Dedifferentiated amniotic fluid mesenchymal stem cell (primary cell): Measurements from ENCODE around the gene CUL2.
"Not testable (repeated sequence)": the region's sequence is repeated elsewhere in the genome, so short reads cannot be mapped to it uniquely, and the experiment has no call there.

ENCODE experiments used
- DNase-seq: peaks from one replicate; pipeline ENCODE4 v3.0.0-alpha.2; 2016; ENCODE audit errors: extremely low spot score

CUL2 gene

GRCh38 chr10:35019041-35020024 lies 70.8 kb downstream of the CUL2 start:
- DNase-seq, result no peak

DNA sequence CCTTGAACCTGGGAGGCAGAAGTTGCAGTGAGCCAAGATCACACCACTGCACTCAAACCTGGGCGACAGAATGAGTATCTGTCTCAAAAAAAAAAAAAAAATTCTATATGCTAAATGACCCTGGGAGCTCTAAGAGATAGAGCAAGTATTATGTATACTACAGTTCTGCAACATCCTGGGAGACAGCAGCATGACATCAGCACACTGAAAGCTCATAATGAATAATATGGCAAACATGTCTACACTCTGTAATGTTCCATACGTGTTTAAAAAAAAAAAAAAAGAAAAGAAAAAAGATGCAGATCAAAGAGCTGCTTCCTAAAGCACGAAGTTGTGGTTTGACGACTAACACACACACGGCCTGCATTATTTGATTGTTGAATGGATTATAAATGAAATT lies 72.5 kb downstream of the CUL2 start:
- no peak for DNase-seq

GRCh38 chr10:35015843-35016408 lies 74.2 kb downstream of the CUL2 start:
- no peak for DNase-seq

- no peak for DNase-seq
These were observed 77.4 kb downstream of the CUL2 start for GRCh38 chr10:35012781-35013180.

- DNase-seq, result no peak
These were observed 78.4 kb downstream of the CUL2 start for GRCh38 chr10:35011771-35012191.

DNA sequence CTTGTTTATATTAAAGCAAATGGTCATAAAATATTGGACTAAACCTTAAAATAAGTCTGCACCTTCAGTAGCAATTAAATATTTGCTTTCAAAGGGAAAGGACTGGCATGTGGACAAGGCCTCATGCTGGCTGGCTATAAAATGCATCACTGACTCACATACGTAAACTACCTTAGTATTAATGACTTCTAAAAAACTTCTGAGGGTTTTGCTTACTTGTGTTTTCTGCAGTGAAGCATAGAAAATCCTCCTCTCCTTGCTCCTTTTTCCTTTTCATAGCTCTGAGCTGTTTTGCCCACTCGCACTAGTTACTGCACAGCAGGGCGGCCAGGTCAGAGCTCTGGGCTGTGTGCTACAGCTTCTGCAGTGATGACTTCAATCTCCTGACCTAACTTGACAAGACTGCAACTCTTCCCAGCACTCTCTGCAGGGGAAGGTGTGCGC lies 82.3 kb downstream of the CUL2 start:
- no peak for DNase-seq

DNA sequence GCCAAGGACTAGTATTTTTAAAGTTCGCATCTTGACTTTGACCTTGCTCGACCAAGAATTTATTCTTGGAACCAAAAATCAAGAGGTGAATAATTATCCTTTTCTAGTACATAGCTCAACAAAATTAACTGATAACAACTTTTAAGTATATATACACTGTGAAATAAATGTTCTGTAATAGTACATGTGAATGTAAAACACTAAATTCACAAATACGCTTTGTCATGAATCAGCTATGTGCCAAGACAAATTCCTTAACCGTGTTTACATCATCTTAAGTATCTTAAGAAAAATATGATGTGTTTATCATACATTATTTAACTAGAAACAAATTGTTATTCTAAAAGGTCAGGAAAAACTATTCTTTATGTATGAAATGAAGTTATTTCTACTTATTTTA lies 83.3 kb downstream of the CUL2 start:
- DNase-seq, result peak; percentile 53

- no peak for DNase-seq
These were observed 84.3 kb downstream of the CUL2 start for GRCh38 chr10:35005868-35006267.

GRCh38 chr10:35004651-35005050 lies 85.5 kb downstream of the CUL2 start:
- DNase-seq, result no peak

- no peak for DNase-seq
These were observed 86.2 kb downstream of the CUL2 start for GRCh38 chr10:35003906-35004305.

DNA sequence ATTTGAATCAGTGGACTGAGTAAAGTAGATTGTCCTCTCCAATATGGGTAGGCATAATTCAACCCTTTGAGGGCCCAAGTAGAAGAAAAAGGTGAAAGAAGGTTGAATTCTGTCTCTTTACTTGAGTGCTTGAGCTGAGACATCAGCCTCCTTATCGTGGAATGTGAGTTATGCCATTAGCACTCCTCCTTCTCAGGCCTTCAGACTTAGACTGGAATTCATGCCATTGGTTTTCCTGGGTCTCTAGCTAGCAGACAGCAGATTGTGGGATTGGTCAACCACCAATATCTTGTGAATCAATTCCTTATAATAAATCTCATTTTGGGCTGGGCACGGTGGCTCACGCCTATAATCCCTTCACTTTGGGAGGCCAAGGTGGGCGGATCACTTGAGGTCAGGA lies 89.2 kb downstream of the CUL2 start:
- no peak for DNase-seq

- no peak for DNase-seq
These were observed 90.6 kb downstream of the CUL2 start for GRCh38 chr10:34999532-34999931.

DNA sequence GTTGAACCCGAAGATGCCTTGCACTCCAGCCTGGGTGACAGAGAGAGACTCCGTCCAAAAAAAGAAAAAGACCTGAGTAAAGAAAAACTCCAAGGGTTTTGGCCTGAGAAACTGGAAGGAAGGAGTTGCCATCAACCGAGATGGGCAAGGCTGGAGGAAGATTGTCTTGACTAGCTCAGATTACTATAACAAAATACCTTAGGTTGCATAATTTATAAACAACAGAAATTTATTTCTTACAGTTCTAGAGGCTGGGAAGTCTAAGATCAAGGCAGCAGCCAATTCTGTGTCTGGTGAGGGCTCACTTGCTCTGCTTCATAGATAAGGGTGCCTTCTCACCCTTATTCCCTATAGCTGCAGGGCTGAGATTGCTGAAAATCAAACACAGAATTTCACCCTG lies 91.2 kb downstream of the CUL2 start:
- no peak for DNase-seq

- no peak for DNase-seq
These were observed 93.3 kb downstream of the CUL2 start for GRCh38 chr10:34996843-34997242.

GRCh38 chr10:34995925-34996324 lies 94.2 kb downstream of the CUL2 start:
- no peak for DNase-seq

GRCh38 chr10:34994565-34995142 lies 95.5 kb downstream of the CUL2 start:
- no peak for DNase-seq

DNA sequence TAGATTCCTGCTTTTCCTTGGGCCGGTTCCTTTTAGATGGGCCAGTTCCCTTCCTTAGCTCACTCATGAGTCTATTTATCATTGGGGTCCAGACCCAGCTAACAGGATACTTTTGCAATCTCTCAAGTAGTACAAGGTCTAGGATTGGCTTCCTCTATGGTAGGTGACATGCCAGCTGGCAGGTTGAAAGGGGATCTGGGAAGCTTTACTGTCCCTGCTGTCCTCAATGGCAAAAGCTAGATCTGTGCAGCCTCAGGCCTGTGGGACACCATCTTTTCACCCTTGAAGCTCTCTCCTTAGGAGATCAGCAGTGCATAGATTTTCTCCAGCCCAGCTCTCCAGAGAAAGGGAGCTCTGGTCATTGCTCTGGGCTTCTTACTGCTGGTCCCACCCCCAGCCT lies 96.4 kb downstream of the CUL2 start:
- no peak for DNase-seq

DNA sequence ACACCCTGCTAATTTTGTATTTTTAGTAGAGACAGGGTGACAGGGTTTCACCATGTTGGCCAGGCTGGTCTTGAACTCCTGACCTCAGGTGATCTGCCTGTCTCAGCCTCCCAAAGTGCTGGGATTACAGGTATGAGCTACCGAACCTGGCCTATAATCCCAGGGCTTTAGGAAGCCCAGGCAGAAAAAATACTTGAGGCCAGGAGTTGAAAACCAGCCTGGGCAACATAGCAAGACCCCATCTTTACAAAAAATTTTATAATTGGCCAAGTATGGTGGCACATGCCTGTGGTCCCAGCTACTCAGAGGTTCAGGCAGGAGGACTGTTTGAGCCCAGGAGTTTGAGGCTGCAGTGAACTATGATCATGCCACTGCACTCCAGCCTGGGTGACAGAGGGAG lies 99.0 kb downstream of the CUL2 start:
- not testable (repeated sequence) for DNase-seq

GRCh38 chr10:34988397-34989067 lies 101.6 kb downstream of the CUL2 start:
- DNase-seq, result no peak

DNA sequence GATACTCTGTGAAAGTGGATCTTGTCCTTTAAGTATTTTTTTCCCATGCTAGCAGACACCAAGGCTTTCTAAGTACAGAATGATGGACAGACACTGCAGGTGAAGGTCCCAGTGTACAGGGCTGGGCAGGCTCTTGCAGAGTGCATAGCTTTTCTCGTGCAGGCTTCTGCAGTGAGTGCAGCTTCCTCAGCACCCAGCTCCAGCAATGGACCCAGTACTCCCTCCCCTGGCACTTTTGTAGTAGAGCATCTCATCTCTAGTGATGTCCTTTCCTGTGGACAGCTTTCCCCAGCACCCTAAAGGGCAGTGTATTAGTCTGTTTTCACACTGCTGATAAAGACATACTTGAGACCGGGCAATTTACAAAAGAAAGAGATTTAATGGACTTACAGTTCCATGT lies 104.3 kb downstream of the CUL2 start:
- no peak for DNase-seq

- no peak for DNase-seq
These were observed 105.0 kb downstream of the CUL2 start for GRCh38 chr10:34985146-34985545.

- no peak for DNase-seq
These were observed 108.3 kb downstream of the CUL2 start for GRCh38 chr10:34981844-34982243.
